Epidermal melanocyte (primary cell): ENCODE data around the gene GBE1.
"Not testable (repeated sequence)": the region's sequence is repeated elsewhere in the genome, so short reads cannot be mapped to it uniquely, and the experiment has no call there.

Experiments used
- DNase-seq: peaks from one replicate; pipeline ENCODE4 v3.0.0; 2011; ENCODE audit warnings: low spot score; ENCODE audit not compliant: insufficient read length

GBE1 gene

GRCh38 chr3:81753416-81754027 lies 7.9 kb downstream of the GBE1 start:
- DNase-seq = no peak

GRCh38 chr3:81752604-81753003 lies 8.8 kb downstream of the GBE1 start:
- DNase-seq = no peak

GRCh38 chr3:81749265-81749664 lies 12.2 kb downstream of the GBE1 start:
- no peak for DNase-seq

- not testable (repeated sequence) for DNase-seq
Observed at GRCh38 chr3:81747280-81747679, 14.2 kb downstream of the GBE1 start.

GRCh38 chr3:81744366-81744765 lies 17.1 kb downstream of the GBE1 start:
- DNase-seq = no peak

- DNase-seq = no peak
Observed at GRCh38 chr3:81743096-81744025, 18.1 kb downstream of the GBE1 start.

- DNase-seq = no peak
Observed at GRCh38 chr3:81742581-81742980, 18.9 kb downstream of the GBE1 start.

- DNase-seq = no peak
Observed at GRCh38 chr3:81741216-81741615, 20.2 kb downstream of the GBE1 start.

GRCh38 chr3:81740731-81741130 lies 20.7 kb downstream of the GBE1 start:
- no peak for DNase-seq

GRCh38 chr3:81735334-81735733 lies 26.1 kb downstream of the GBE1 start:
- DNase-seq = no peak

- DNase-seq = no peak
Observed at GRCh38 chr3:81734742-81735141, 26.7 kb downstream of the GBE1 start.

- no peak for DNase-seq
Observed at GRCh38 chr3:81732642-81733041, 28.8 kb downstream of the GBE1 start.

- DNase-seq = no peak
Observed at GRCh38 chr3:81728766-81729544, 32.5 kb downstream of the GBE1 start.

- DNase-seq = no peak
Observed at GRCh38 chr3:81726735-81727134, 34.7 kb downstream of the GBE1 start.

GRCh38 chr3:81726132-81726531 lies 35.3 kb downstream of the GBE1 start:
- DNase-seq = no peak

- no peak for DNase-seq
Observed at GRCh38 chr3:81723732-81724313, 37.6 kb downstream of the GBE1 start.

- DNase-seq = no peak
Observed at GRCh38 chr3:81718311-81718710, 43.1 kb downstream of the GBE1 start.

- no peak for DNase-seq
Observed at GRCh38 chr3:81716870-81717509, 44.5 kb downstream of the GBE1 start.

GRCh38 chr3:81713031-81713430 lies 48.4 kb downstream of the GBE1 start:
- no peak for DNase-seq

GRCh38 chr3:81709606-81710005 lies 51.8 kb downstream of the GBE1 start:
- no peak for DNase-seq

GRCh38 chr3:81707996-81708395 lies 53.4 kb downstream of the GBE1 start:
- no peak for DNase-seq
